ENCODE results near the gene C10orf143. TPM values are rescaled to one million over a fixed set of nuclear protein-coding genes. Genes with fewer than 3 reads are reported as not detected.

The C10orf143 gene
- total and polyA plus RNA-seq, 2 experiments from 2014 or later, result 0.21 to 3.7 TPM

- H3F3A ChIP-seq (replicated peaks; ENCODE audit: low read depth), result no peaks in the 10 kb centered on the region
- DNase-seq (ENCODE audit: low spot score) (no peak), ATAC-seq (no peak)
- H3K27me3 ChIP-seq (ENCODE audit: insufficient read depth), result no peaks in the 10 kb centered on the region
- Mint-ChIP-seq H3K27ac (no peak overlapping the region), H3K27me3 (ENCODE audit: insufficient read depth, low read depth, poor library complexity) (peaks cover 12% of the 10 kb centered on the region), H3K9me3 (no peaks in the 10 kb centered on the region), H3K36me3 (ENCODE audit: low read depth) (no peaks in the 10 kb centered on the region), H3K4me3 (no peak overlapping the region), H3K4me1 (no peaks in the 10 kb centered on the region; the same call in 2 of the 3 replicates)
- H4K20me1 ChIP-seq (replicated peaks; ENCODE audit: insufficient read depth), result no peaks in the 10 kb centered on the region
- no peaks in the 10 kb centered on the region for H3K36me3 ChIP-seq (ENCODE audit: insufficient read depth)
- no peak overlapping the region for H3K27ac ChIP-seq (ENCODE audit: low read depth)
- H3K9me2 ChIP-seq (ENCODE audit: insufficient read depth), result no peaks in the 10 kb centered on the region
- no peak overlapping the region for H2AFZ ChIP-seq
- H3K4me2 ChIP-seq, result no peak overlapping the region
- H3K4me1 ChIP-seq (ENCODE audit: insufficient read depth), result no peaks in the 10 kb centered on the region
- TF ChIP-seq POLR2AphosphoS5 (IDR thresholded peaks at IDR 0.05; ENCODE audit: low read depth), result no peak
- TF ChIP-seq, protein P1, sequence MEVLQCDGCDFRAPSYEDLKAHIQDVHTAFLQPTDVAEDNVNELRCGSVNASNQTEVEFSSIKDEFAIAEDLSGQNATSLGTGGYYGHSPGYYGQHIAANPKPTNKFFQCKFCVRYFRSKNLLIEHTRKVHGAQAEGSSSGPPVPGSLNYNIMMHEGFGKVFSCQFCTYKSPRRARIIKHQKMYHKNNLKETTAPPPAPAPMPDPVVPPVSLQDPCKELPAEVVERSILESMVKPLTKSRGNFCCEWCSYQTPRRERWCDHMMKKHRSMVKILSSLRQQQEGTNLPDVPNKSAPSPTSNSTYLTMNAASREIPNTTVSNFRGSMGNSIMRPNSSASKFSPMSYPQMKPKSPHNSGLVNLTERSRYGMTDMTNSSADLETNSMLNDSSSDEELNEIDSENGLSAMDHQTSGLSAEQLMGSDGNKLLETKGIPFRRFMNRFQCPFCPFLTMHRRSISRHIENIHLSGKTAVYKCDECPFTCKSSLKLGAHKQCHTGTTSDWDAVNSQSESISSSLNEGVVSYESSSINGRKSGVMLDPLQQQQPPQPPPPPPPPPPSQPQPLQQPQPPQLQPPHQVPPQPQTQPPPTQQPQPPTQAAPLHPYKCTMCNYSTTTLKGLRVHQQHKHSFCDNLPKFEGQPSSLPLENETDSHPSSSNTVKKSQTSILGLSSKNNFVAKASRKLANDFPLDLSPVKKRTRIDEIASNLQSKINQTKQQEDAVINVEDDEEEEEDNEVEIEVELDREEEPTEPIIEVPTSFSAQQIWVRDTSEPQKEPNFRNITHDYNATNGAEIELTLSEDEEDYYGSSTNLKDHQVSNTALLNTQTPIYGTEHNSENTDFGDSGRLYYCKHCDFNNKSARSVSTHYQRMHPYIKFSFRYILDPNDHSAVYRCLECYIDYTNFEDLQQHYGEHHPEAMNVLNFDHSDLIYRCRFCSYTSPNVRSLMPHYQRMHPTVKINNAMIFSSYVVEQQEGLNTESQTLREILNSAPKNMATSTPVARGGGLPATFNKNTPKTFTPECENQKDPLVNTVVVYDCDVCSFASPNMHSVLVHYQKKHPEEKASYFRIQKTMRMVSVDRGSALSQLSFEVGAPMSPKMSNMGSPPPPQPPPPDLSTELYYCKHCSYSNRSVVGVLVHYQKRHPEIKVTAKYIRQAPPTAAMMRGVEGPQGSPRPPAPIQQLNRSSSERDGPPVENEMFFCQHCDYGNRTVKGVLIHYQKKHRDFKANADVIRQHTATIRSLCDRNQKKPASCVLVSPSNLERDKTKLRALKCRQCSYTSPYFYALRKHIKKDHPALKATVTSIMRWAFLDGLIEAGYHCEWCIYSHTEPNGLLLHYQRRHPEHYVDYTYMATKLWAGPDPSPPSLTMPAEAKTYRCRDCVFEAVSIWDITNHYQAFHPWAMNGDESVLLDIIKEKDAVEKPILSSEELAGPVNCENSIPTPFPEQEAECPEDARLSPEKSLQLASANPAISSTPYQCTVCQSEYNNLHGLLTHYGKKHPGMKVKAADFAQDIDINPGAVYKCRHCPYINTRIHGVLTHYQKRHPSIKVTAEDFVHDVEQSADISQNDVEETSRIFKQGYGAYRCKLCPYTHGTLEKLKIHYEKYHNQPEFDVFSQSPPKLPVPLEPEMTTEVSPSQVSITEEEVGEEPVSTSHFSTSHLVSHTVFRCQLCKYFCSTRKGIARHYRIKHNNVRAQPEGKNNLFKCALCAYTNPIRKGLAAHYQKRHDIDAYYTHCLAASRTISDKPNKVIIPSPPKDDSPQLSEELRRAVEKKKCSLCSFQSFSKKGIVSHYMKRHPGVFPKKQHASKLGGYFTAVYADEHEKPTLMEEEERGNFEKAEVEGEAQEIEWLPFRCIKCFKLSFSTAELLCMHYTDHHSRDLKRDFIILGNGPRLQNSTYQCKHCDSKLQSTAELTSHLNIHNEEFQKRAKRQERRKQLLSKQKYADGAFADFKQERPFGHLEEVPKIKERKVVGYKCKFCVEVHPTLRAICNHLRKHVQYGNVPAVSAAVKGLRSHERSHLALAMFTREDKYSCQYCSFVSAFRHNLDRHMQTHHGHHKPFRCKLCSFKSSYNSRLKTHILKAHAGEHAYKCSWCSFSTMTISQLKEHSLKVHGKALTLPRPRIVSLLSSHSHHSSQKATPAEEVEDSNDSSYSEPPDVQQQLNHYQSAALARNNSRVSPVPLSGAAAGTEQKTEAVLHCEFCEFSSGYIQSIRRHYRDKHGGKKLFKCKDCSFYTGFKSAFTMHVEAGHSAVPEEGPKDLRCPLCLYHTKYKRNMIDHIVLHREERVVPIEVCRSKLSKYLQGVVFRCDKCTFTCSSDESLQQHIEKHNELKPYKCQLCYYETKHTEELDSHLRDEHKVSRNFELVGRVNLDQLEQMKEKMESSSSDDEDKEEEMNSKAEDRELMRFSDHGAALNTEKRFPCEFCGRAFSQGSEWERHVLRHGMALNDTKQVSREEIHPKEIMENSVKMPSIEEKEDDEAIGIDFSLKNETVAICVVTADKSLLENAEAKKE (CRISPR knock-in tag; IDR thresholded peaks at IDR 0.05), result no peak
- no peak for TF ChIP-seq NANOG (IDR thresholded peaks at IDR 0.05; ENCODE audit: borderline replicate concordance)
- TF ChIP-seq STAT1 (IDR thresholded peaks at IDR 0.05; ENCODE audit: unreplicated experiment), result no peak
- no peak overlapping the region for H3K4me3 ChIP-seq
- H3K79me2 ChIP-seq (replicated peaks; ENCODE audit: insufficient read depth), result no peaks in the 10 kb centered on the region
Measured at GRCh38 chr10:130017631-130018022, 93.0 kb downstream of the C10orf143 start.

GRCh38 chr10:130016993-130017630 is 93.5 kb downstream of the C10orf143 start:
- H3K79me2 ChIP-seq (replicated peaks; ENCODE audit: insufficient read depth), result no peaks in the 10 kb centered on the region
- ATAC-seq (no peak), DNase-seq (ENCODE audit: low spot score) (no peak)
- no peaks in the 10 kb centered on the region for H3K36me3 Mint-ChIP-seq (ENCODE audit: low read depth)
- H3K27me3 Mint-ChIP-seq (ENCODE audit: insufficient read depth, low read depth, poor library complexity), result peaks cover 13% of the 10 kb centered on the region
- H3K9me2 ChIP-seq (ENCODE audit: insufficient read depth), result no peaks in the 10 kb centered on the region
- no peak overlapping the region for H2AFZ ChIP-seq
- H3K27ac Mint-ChIP-seq, result no peak overlapping the region
- no peaks in the 10 kb centered on the region for H3K27me3 ChIP-seq (ENCODE audit: insufficient read depth)
- H3K4me3 ChIP-seq, result no peak overlapping the region
- no peak overlapping the region for H3K27ac ChIP-seq (ENCODE audit: low read depth)
- no peaks in the 10 kb centered on the region for H3F3A ChIP-seq (replicated peaks; ENCODE audit: low read depth)
- H3K4me1 Mint-ChIP-seq, result no peaks in the 10 kb centered on the region; the same call in 2 of the 3 replicates
- no peaks in the 10 kb centered on the region for H3K9me3 Mint-ChIP-seq
- H4K20me1 ChIP-seq (replicated peaks; ENCODE audit: insufficient read depth), result no peaks in the 10 kb centered on the region
- no peaks in the 10 kb centered on the region for H3K4me1 ChIP-seq (ENCODE audit: insufficient read depth)
- H3K36me3 ChIP-seq (ENCODE audit: insufficient read depth), result no peaks in the 10 kb centered on the region
- H3K4me3 Mint-ChIP-seq, result no peak overlapping the region
- H3K4me2 ChIP-seq, result no peak overlapping the region
- TF ChIP-seq REST (IDR thresholded peaks at IDR 0.05; ENCODE audit: unreplicated experiment) (no peak), JUNB (IDR thresholded peaks at IDR 0.05; ENCODE audit: unreplicated experiment) (no peak), CREB1 (CRISPR knock-in tag; IDR thresholded peaks at IDR 0.05; ENCODE audit: low read depth) (no peak), EZH2phosphoT487 (IDR thresholded peaks at IDR 0.05; ENCODE audit: unreplicated experiment) (no peak), NANOG (IDR thresholded peaks at IDR 0.05; ENCODE audit: borderline replicate concordance) (no peak), POLR2AphosphoS5 (IDR thresholded peaks at IDR 0.05; ENCODE audit: low read depth) (no peak), EZH2 (IDR thresholded peaks at IDR 0.05; ENCODE audit: low read depth, unreplicated experiment) (no peak)
- TF ChIP-seq, protein P2, sequence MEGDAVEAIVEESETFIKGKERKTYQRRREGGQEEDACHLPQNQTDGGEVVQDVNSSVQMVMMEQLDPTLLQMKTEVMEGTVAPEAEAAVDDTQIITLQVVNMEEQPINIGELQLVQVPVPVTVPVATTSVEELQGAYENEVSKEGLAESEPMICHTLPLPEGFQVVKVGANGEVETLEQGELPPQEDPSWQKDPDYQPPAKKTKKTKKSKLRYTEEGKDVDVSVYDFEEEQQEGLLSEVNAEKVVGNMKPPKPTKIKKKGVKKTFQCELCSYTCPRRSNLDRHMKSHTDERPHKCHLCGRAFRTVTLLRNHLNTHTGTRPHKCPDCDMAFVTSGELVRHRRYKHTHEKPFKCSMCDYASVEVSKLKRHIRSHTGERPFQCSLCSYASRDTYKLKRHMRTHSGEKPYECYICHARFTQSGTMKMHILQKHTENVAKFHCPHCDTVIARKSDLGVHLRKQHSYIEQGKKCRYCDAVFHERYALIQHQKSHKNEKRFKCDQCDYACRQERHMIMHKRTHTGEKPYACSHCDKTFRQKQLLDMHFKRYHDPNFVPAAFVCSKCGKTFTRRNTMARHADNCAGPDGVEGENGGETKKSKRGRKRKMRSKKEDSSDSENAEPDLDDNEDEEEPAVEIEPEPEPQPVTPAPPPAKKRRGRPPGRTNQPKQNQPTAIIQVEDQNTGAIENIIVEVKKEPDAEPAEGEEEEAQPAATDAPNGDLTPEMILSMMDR (conservative IDR thresholded peaks at IDR 0.05; ENCODE audit: low read depth in 2 of 2), result no peak

All from GM23338 (cell line).